ENCODE data around the gene CORO1C.

DNA sequence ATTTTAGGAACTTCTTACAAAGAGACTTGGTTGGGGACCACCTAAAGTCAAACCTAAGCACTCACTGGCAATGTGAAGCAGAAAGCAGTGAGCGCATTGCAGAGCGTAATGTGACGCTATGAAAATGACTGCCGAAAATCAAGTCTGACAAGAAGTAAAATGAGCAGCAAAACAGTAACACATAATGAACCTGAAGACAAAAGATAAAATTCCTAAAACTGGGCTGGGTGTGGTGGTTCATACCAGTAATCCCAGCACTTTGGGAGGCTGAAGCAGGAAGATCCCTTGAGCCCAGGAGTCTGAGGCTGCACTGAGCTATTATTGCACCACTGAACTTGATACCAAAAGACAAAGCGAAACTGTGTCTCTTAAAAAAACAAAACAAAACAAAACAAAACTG lies 16.5 kb downstream of the CORO1C start:
- TF ChIP-seq, protein P1, sequence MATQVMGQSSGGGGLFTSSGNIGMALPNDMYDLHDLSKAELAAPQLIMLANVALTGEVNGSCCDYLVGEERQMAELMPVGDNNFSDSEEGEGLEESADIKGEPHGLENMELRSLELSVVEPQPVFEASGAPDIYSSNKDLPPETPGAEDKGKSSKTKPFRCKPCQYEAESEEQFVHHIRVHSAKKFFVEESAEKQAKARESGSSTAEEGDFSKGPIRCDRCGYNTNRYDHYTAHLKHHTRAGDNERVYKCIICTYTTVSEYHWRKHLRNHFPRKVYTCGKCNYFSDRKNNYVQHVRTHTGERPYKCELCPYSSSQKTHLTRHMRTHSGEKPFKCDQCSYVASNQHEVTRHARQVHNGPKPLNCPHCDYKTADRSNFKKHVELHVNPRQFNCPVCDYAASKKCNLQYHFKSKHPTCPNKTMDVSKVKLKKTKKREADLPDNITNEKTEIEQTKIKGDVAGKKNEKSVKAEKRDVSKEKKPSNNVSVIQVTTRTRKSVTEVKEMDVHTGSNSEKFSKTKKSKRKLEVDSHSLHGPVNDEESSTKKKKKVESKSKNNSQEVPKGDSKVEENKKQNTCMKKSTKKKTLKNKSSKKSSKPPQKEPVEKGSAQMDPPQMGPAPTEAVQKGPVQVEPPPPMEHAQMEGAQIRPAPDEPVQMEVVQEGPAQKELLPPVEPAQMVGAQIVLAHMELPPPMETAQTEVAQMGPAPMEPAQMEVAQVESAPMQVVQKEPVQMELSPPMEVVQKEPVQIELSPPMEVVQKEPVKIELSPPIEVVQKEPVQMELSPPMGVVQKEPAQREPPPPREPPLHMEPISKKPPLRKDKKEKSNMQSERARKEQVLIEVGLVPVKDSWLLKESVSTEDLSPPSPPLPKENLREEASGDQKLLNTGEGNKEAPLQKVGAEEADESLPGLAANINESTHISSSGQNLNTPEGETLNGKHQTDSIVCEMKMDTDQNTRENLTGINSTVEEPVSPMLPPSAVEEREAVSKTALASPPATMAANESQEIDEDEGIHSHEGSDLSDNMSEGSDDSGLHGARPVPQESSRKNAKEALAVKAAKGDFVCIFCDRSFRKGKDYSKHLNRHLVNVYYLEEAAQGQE (IDR thresholded peaks at IDR 0.05): no peak
- TF ChIP-seq, protein P2, sequence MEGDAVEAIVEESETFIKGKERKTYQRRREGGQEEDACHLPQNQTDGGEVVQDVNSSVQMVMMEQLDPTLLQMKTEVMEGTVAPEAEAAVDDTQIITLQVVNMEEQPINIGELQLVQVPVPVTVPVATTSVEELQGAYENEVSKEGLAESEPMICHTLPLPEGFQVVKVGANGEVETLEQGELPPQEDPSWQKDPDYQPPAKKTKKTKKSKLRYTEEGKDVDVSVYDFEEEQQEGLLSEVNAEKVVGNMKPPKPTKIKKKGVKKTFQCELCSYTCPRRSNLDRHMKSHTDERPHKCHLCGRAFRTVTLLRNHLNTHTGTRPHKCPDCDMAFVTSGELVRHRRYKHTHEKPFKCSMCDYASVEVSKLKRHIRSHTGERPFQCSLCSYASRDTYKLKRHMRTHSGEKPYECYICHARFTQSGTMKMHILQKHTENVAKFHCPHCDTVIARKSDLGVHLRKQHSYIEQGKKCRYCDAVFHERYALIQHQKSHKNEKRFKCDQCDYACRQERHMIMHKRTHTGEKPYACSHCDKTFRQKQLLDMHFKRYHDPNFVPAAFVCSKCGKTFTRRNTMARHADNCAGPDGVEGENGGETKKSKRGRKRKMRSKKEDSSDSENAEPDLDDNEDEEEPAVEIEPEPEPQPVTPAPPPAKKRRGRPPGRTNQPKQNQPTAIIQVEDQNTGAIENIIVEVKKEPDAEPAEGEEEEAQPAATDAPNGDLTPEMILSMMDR (IDR thresholded peaks at IDR 0.05): no peak
- TF ChIP-seq ZNF302 (CRISPR knock-in tag; IDR thresholded peaks at IDR 0.05): no peak
- TF ChIP-seq POLR2A (IDR thresholded peaks at IDR 0.05; ENCODE audit: low read length): no peak
- no peak for TF ChIP-seq KDM1A (IDR thresholded peaks at IDR 0.05; ENCODE audit: low read depth)
- TF ChIP-seq ZFP36 (IDR thresholded peaks at IDR 0.05; ENCODE audit: borderline replicate concordance, partially characterized antibody): no peak
- TF ChIP-seq, protein P3, sequence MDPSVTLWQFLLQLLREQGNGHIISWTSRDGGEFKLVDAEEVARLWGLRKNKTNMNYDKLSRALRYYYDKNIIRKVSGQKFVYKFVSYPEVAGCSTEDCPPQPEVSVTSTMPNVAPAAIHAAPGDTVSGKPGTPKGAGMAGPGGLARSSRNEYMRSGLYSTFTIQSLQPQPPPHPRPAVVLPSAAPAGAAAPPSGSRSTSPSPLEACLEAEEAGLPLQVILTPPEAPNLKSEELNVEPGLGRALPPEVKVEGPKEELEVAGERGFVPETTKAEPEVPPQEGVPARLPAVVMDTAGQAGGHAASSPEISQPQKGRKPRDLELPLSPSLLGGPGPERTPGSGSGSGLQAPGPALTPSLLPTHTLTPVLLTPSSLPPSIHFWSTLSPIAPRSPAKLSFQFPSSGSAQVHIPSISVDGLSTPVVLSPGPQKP (IDR thresholded peaks at IDR 0.05; ENCODE audit: low read depth, low read length): no peak
- TF ChIP-seq CBX8 (IDR thresholded peaks at IDR 0.05): no peak
- no peak for TF ChIP-seq BHLHE40 (IDR thresholded peaks at IDR 0.05; ENCODE audit: low read depth, low read length)
- no peak for TF ChIP-seq EP300 (IDR thresholded peaks at IDR 0.05)
- TF ChIP-seq HOXA7 (CRISPR knock-in tag; IDR thresholded peaks at IDR 0.05): no peak
- TF ChIP-seq ESRRA (IDR thresholded peaks at IDR 0.05; ENCODE audit: borderline replicate concordance, low read length): no peak
- no peak for TF ChIP-seq SMC3 (IDR thresholded peaks at IDR 0.05)
